Effector CD8-positive, alpha-beta T cell (primary cell): ENCODE data around the gene STRIT1.
"Not testable (repeated sequence)": the region's sequence is repeated elsewhere in the genome, so short reads cannot be mapped to it uniquely, and the experiment has no call there.

Experiments
- DNase-seq: peaks from one replicate; lab custom pipeline; 2025; lab: John Stamatoyannopoulos, UW

Gene STRIT1

DNA sequence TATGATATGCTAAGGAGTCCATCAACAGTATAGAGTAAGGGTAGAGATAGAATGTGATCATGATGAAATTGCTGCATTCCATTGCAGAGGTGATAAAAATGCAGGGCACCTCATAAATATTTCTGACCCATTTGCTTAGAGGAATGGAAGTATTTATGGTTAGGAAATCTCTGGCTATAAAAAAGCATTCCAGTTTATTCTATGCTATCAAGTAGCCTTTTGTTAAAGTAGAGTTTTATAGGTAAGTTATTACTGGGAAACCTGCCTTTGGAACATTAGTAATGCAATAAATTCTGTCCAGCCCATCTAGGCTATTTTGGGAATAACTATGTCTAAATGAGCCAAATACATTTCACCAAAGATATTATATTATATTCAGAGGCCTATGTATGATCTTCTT, 19.8 kb upstream of the STRIT1 start:
- DNase-seq, result no peak

DNA sequence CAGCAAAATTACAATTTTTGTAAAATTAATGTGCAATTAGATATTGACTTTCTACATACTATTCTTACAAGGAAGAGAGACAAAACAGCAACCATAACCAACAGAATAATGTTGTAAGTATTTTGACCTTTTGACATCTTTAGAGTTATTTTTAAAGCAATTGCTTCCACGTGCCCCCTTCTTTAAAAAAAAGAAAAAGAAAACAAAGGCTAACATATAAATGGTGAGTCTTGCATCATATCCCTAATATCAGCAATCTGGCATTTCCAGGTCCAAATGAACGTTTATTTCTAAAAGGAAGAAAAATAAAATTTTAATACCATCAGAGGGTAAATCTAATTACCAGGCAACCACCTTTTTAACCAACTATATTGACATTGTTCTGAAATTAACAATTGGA, 19.3 kb upstream of the STRIT1 start:
- no peak for DNase-seq

DNA sequence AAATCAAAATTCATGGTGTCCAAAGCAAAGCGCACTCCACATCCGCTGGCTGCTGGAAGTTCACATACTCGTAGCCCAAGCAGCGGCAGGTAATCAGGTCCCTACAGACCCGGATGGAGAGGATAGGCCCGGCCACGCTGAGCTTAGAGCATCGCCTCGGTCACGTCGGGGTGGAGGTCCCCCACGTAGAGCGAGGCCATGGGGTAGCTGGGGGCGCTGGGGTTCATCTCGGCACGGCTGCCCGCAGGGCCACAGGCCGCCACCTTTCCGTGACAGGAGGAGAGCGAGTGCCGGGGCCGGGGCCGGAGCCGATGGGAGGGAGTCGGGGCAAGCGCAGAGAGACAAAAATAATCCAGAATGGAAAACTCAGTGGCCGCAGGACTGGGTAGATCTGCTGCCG, 16.1 kb upstream of the STRIT1 start:
- DNase-seq, result no peak

DNA sequence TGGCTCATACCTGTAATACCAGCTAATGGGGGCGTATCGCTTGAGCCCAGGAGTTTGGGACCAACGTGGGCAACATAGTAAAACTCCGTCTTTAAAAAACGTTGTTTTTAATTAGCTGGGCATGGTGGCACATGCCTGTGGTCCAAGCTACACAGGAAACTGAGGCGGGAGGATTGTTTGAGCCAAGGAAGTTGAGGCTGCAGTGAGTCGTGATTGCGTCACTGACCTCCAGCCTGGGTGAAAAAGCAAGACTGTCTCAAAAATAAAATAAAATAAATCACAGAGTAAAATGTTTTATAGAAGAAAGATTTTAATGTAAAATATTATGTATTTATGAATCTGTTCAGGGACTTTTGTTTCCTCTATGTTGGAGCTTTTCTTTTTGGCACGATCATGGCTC, 15.3 kb upstream of the STRIT1 start:
- no peak for DNase-seq

DNA sequence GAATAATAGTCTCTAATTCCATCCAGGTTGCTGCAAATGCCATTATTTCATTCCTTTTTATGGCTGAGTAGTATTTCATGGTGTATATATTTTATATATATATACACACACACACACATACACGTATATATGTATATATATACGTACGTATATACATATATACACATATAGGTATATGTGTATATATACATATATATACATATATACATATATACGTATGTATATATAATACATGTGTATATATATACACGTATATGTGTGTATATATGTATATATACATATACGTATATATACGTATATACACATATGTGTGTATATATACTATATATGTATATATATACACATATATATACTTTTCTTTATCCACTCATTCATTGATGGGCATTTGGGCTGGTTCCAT, 13.7 kb upstream of the STRIT1 start:
- DNase-seq, result no peak

DNA sequence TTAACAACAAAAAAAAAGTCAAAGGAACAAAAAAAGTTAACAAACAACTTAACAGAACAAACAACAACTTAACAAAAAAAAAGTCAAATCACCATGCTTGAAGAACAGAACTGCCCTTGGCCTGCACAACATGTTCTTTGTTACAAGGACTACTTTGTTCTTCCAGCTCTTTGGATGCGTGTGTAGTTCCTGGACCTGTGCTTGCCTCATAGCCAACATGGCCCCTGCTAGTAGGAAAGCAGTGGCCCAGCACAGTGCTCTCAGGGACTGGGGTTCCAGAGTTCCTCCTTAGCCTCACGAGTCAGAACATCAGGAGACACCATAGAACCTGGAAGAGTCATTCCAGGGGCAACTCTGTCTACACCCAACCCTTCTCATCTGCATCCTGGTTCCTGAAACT, 10.9 kb upstream of the STRIT1 start:
- DNase-seq, result no peak

DNA sequence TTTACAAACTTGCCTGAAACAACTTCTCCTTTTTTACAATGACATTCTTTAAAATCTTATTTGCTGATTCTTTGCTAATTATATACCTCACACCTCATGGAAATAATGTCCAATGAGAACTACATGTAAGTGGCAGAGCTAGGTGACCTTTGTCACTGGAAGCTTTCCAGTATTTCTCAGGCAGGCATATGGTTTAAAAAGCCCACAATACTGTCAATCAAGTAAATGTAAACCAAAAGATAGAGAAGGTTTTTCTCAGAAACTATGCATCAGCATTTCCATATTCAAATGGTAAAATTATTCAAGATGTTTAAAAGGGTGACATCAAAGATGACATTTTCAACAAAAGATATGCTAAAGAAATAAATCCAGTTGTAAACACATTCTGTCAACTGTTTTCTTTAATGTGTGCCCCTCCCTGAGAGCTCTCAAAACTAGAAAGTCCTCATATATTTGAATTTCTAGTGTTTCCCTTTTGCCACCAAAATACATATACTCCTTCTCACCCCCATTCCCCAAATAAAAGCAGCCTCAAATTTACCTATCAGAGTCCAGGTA, 10.1 kb upstream of the STRIT1 start:
- DNase-seq, result no peak

DNA sequence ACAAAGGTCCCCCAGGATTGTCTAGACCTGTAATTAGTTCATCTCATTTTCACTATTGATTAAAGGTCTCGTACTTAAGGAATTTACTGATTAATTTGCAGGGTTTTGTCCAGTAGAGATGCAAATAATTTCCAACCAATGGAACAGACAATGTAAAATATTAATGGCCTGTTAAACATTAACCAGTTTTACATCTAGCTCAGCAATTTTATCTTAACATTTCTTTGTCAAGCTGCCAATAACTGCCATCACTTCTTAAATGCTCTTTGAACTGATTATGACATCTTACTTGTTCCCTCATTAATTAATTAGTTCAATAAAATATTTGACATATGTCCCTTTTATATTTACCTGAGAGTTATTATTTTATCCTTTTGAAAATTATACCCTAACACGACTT, 9.4 kb upstream of the STRIT1 start:
- DNase-seq, result no peak

DNA sequence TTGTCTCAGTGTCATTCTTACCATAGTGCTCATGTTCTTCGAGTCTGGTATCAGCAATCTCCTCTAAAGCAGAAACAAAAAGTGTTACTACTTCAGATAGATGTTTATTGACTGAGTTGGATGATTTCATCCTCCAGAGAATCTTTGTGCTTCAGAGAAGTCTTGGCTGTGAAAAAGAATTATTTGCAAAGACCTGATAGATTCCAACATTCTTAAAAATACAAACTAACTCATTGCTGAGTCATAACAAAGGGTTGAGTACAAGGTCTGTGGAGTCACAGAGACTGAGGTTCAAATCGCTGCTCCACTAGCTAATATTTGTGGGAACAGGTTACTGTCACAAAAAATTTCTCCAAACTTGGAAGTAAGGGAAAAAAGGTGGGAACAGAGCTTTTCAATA, 9.0 kb upstream of the STRIT1 start:
- no peak for DNase-seq

DNA sequence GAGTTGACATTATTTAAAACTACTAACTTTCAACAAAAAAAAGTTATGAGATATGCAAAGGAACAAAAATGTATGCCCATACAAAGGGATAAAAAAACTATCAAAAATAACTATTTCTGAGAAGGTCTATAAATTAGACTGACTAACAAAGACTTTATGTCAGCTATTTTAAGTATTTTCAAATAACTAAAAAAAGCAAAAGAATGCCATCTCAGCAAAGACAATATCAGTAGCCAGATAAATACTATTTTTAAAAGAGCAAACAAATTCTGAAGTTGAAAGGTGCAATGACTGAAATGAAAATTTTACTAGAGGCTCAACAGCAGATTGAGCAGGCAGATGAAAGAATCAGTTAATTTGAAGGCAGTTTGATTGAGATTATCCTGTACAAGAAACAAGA, 3.6 kb upstream of the STRIT1 start:
- DNase-seq, result no peak

DNA sequence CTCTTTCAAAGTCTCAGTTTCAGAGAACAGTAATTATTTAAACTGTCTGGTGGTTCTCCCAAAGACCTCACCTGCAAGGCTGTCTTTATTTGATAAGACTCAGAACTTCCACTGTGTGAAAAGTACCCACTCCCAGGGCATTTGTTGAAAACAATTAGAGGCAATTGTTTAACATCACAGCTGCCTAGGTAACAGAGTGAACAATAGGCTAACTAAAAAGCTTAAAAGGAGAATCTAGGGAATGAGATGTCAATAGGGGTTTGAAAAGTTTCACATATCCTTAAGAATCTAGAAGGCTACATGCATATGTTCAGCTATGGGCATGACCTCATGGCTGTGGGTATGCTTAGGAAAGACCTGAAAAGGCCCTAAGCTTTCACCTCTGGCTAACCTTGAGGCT, 2.9 kb upstream of the STRIT1 start:
- no peak for DNase-seq

DNA sequence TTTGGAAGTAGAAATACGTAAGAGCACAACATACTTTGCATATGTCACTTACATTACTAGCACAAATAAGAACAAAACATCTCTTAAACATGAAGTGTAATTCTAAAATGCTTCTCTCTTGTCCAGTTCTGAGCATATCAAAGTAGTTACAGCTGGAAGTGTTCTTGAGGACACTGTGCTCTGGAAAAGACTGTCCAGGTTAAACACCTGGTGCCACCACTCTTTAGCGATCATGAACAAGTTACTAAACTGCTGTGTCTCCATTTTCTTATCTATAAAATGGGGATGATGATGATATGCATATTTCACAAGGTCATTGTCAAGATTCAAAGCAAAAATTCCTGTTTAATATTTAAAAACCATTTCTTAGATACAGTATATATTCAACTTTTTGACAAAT, 790 bp downstream of the STRIT1 start:
- DNase-seq, result no peak

DNA sequence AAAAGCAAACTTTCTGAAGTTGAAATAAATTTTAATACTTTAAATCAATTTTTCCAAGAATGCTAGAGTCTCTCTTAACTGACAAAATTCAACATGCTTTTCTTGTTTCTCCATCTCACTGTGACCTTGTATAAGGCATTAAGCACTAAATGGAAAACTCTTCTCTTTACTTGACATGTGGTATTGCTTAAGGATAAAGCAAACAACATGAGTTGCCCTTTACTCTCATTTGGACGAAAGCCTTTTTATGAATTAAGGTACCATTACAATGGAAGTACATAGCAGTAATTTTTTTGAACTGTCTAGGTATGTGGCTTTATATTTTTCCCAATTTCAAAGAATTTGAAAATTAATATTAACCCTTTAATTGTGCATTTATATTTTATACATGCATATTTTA, 1.4 kb downstream of the STRIT1 start:
- DNase-seq, result no peak

DNA sequence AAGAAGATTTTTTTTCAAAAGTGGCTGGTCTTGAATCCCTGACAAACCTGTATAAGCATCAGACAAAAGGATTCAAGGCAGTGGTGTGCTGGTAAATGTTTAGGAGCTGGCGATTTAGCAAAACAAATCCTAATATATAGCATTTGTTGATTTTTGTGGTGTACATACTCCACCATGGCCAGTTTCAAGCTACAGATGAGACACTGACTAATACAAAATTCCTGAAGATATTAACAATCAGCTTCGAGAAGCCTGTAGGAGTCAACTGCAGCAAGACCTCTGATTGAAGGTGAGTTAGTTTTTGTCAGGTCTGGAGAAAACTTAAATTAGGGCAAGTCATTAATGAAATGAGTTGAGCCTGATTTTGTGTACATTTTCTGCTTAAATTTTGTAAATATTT, 6.7 kb downstream of the STRIT1 start:
- no peak for DNase-seq

DNA sequence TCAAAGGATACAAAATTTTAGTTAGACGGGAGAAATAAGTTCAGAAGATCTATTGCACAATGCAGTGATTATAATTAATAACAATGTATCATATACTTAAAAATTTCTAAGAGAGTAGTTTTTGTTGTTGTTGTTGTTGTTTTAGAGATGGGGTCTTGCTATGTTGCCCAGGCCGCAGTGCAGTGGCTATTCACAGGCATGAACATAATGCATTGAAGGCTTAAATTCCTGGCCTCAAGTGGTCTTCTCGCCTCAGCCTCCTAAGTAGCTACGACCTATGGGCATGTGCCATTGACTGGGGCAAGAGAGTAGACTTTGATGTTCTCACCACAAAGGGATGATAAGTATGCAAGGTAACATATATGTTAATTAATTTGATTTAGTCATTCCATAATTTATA, 7.5 kb downstream of the STRIT1 start:
- DNase-seq, result no peak

DNA sequence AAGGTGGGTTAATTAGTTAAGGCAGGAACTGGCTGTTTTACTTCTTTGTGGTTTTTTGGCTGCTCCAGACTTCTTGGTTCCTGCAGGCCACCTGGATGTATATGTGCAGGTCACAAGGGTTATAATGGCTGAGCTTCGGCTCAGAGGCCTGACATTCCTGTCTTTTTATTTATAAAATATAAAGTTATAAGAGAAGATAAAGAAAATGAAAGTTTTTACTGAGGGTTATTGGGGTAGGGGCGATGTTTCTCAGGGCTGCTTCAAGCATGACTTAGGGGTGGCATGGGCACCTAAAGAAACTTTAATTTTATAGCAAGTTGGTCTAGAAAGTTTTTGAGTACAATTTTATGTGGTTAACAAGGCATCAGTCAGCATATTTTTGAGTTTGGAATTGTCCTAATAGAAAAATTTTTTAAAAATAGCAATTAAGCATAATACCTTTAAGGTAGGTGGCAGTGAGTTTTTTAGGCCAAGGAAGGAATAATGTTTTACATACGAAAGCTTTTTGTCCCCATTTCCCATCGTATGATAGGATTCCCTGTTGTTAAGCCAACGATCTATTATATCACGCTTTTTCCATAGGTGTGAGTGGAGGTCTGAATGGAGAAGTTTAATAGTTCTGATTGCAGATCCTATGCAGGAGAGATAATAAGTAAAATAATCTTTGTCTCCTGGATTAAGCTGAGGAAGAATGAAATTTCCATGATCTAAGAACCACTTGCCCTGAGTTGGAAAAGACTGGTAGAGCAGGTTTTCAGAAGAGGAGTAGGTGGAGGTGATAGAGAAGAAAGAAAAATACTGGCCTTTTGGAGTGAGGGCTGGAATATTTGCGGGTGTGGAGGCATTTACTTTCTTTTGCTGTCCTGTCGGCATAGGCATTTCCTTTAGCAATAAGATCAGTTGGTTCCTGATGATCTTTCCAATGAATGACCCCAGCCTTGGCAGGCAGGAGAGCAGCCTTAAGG, 10.1 kb downstream of the STRIT1 start:
- DNase-seq, result no peak

DNA sequence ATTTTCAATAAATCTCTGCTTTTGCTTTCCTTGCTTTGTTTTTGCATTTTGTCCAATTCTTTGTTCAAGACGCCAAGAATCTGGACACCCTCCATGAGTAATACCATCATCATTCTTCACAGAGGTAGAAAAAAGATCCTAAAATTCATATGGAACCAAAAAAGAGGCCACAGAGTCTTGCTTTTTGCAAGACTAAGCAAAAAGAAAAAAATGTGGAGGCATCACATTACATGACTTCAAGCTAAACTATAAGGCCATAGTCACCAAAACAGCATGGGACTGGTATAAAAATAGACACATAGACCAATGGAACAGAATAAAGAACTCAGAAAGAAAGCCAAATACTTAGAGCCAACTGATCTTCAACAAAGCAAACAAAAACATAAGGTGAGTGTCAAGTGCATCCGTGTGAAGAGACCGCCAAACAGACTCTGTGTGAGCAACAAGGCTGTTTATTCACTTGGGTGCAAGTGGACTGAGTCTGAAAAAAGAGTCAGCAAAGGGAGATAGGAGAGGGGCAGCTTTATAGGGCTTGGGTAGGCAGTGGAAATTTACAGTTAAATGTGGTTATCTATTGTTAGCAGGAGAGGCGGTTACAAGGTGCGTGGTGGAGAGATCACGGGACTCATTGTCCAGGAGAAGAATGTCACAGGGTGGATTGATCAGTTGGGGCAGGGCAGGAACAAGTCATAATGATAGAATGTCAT, 10.9 kb downstream of the STRIT1 start:
- DNase-seq, result no peak

DNA sequence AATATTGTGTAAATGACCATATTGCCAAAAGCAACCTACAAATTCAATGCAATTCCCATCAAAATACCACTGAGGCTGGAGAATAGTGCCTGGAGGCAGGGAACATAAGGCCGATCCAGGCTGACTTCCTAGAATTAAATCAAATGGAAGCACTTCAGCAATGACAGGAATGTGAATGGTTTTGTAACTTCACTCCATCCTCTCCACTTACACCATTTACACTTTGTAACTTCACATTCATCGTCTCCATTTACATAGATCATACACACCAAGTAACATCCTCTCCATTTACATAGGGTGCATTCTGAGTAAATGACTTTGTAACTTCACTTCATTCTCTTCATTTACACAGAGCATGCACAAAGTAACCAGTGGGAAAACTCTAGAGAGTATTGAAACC, 11.6 kb downstream of the STRIT1 start:
- DNase-seq, result no peak

DNA sequence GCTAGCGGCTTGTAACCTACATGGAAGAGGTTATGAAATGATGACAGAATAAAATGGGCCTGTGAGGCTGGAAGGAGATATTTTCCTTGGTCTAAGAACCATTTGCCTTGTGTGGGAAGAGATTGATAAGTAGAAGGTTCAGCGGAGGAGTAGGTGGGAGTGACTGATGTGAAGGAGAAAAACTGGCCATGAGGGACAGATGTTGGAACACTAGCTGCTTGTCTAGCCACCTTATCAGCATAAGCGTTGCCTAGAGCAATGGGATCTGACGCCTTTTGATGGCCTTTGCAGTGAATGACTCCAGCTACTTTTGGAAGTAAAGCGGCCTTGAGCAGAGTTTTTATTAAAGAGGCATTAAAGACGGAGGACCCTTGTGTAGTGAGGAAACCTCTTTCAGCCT, 17.4 kb downstream of the STRIT1 start:
- DNase-seq, result not testable (repeated sequence)

DNA sequence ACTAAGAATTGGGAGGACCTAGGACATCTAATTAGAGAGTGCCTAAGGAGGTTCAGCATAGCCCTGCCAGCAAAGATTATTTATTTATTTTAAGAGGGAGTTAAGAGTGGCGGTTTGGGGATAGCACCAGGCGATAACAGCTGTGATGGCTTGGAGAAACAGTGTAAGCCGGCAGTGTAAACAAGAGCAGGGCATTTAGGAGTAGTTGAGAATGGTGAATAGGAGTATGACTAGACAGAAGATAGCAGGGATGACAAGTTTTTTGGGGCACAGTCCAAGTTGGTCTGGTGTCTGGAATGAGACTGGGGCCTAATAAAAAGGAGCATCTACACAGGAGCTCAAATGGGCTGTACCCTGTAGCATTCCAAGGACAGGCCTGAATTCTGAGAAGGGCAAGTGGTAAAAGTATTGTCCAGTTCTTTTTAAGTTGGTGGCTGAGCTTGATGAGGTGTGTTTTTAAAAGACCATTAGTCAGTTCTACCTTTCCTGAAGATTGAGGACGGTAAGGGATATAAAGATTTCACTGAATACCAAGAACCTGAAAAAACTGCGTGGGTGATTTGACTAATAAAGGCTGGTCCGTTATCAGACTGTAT, 18.2 kb downstream of the STRIT1 start:
- not testable (repeated sequence) for DNase-seq

DNA sequence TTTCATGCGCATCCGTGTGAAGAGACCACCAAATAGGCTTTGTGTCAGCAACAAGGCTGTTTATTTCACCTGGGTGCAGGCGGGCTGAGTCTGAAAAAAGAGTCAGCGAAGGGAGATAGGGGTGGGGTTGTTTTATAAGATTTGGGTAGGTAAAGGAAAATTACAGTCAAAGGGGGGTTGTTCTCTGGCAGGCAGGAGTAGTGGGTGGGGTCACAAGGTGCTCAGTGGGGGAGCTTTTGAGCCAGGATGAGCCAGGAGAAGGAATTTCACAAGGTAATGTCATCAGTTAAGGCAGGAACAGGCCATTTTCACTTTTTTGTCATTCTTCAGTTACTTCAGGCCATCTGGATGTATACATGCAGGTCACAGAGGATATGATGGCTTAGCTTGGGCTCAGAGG, 19.0 kb downstream of the STRIT1 start:
- DNase-seq, result not testable (repeated sequence)

DNA sequence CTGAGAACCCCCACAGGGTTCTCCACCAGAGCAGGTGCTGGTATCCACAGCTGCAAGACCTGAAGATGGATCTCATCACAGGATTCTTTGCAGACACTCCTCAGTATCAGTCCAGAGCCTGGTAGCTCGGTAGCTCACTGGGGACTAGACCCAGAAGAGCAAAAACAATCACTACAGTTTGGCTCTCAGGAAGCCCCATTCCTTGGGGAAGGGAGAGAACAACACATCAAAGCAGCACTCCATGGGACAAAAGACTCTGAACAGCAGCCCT, 22.2 kb downstream of the STRIT1 start:
- no peak for DNase-seq
